Effector CD8-positive, alpha-beta T cell (primary cell): Measurements from ENCODE around the gene RNASEL.
A peak's percentile ranks its signal among the peaks of the same experiment; 100 is the strongest.

Experiments
- DNase-seq: peaks from one replicate; lab custom pipeline; 2025; lab: John Stamatoyannopoulos, UW

RNASEL gene

GRCh38 chr1:182600036-182600713 lies 11.1 kb upstream of the RNASEL start:
- DNase-seq, result no peak

- no peak for DNase-seq
Observed at GRCh38 chr1:182599339-182599738, 10.3 kb upstream of the RNASEL start.

- DNase-seq, result no peak
Observed at GRCh38 chr1:182598296-182598695, 9.2 kb upstream of the RNASEL start.

GRCh38 chr1:182596934-182597333 lies 7.9 kb upstream of the RNASEL start:
- DNase-seq, result no peak

DNA sequence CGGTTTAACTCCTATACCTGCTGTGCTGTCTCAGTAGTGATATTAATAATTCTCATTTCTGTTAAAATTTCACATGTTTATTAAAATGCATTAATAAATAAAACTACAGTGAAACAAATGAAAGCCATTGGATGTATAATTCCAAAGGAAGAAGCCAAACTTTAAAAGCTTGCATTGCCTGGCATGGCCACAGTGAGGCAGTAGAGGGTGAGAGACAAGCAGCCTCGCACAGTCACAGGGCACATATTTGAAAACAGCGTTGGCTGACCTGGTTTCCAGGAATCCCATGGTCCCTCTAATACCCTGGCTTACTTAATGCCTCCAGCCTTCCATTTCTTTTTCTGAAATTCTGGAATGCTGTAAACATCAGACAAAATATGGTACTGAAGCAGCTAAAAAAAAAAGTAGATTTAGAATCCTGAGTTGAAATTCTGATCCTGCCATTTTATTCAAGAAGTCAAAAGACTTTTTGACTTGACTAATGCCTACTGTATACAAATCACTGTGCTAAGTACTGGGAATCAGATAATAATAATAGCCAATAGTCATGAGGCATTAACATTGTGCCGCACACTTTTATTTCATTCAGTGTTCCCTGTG lies 6.7 kb upstream of the RNASEL start:
- DNase-seq, result peak; percentile 53

GRCh38 chr1:182589931-182590330 lies 875 bp upstream of the RNASEL start:
- DNase-seq, result no peak

GRCh38 chr1:182589520-182589919 lies 464 bp upstream of the RNASEL start:
- no peak for DNase-seq

DNA sequence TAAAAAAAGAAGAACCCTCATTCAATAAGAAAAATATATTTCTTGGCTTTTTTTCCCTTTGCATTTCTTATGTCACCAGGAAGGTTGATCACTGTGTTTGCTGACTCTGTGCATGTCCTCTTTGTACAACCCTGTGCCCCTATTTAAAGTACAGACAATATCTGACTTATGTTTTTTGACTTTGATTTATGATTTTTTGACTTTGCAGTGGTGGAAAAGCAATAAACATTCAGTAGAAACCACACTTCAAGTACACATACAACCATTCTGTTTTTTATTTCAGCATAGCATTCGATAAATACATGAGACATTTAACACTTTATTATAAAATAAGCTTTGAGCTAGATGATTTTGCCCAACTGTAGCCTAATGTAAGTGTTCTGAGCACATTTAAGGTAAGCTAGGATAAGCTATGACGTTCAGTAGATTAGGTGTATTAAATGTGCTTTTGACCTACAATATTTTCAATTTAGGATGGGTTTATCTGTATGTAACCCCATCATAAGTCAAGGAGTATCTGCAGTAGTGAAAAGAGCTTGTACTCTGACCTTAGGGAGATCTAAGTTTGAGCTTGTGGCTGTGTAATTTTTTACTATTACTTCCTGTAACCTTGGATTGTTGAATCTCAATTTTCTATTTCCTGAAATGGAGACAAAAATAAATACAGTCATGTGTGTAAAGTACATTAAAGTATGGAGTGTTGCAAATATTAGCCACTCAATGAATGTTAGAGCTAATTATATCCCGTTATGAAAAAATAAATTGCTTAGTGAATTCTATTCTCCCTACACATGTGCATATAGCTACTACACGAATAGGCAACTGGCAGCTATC lies 1.2 kb downstream of the RNASEL start:
- no peak for DNase-seq

DNA sequence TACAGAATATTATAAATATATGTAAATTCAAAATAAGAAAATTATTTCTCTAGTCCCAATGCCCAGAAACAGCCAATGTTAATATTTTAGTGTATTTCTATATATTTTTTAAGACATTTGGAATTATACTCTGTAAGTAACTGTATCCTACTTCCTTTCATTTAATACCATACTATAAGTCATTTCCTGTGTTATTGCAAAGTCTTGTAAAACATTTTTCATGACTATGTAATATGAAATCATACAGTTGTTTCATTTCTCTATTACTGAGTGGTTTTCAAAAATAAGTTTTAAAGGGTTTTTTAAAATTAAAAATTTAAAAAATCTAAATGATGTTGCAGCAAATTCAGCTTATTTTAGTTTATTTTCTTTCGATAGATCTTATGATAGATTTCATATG lies 2.0 kb downstream of the RNASEL start:
- DNase-seq, result no peak

DNA sequence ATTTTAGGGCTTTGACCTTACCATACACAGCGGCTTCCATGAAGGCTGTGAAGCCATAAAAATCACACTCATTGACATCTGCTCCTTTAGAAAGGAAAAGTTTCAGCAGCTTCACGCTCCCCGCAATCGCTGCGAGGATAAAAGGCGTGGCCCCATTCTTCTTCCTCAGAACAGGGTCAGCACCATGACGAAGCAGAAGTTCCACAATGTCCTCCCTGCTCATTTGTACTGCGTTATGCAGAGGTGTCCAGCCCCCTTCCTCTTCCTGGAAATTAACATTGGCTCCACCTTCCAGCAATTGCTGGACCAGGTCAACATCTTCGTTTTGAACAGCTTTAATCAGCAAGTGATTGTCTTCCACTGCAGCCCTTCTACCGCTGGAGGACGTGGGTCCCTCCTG lies 2.7 kb downstream of the RNASEL start:
- DNase-seq, result no peak

DNA sequence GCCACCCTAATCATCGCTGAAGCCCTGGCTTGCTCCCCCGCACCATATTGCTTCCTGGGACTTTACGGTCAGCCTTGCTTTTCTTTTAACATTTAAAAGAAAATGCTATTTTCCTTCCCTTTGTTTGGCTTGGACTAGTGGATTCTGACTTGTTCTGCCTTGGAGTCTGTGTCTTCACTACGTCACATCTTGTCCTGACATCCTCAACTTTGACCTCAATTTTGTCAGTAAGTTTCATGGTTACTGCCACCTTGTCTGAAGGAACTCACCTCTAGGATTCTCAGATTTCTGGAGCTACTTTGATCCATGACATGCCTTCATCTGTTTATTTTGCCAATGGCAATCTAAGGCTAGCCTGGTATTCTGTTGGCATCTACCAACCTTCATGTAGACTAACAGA lies 4.3 kb downstream of the RNASEL start:
- no peak for DNase-seq

- no peak for DNase-seq
Observed at GRCh38 chr1:182580736-182581135, 8.3 kb downstream of the RNASEL start.

DNA sequence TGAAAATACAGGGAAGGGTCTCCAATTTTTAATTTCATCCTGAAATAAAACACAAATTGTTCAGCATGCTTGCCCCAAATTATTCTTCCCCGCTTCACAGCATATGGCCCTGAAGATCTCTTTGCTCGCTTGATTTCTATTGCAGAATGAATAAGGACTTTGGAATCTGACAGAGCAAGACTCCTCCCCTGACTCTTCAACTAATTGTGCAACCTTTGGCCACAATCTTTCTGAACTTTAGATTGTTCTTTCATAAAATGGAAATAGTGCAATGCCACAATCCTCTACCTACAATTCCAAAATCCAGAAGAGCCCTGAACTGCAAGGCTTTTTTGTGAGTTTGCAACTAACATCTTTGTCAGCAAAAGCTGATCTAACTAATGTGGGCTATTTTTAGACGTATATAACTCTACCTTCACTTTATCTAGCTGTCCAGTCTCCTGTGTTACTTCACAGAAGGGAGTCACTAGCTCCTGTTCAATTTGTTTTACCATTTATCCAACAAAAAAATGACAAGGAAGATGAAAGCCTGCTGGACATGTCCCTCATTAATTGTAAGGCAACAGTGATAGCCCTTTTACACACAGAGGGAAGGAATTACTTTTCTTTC lies 13.4 kb downstream of the RNASEL start:
- no peak for DNase-seq

DNA sequence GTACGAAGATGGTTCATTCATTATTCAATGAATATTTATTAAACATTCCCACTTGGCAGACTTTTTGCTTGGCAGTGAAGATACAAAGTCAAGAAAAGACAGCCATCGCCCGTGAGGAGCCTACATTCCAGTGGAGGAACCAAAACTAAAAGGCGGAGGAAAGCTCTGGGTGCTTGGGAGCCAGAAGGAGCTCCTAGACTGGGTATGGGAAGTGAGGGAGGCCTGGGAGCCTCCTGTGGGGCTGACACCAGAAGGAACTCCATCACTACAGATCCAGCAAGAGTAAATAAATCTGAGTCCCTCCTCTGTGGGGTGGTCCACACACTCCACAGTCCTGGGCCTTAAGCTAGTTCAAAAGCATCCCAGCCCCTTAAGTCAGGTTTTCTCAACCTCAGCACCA lies 14.9 kb downstream of the RNASEL start:
- DNase-seq, result no peak

DNA sequence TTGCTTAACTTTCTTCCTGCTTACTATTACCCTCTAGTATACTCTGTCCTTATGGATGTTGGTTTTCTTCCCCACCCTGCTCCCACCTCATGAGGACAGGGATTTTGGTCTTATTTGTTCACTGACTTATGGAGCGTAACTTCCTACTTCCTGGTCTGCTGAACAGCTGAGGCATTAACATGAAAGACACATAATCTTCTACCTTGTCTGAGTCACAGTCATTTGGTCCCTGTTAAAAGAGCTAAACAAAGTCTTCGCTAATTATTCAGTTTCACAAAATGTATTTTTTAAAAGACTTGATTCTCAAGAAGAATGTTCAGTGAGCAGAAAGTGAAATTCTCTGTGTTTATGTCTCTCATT lies 18.5 kb downstream of the RNASEL start:
- no peak for DNase-seq

DNA sequence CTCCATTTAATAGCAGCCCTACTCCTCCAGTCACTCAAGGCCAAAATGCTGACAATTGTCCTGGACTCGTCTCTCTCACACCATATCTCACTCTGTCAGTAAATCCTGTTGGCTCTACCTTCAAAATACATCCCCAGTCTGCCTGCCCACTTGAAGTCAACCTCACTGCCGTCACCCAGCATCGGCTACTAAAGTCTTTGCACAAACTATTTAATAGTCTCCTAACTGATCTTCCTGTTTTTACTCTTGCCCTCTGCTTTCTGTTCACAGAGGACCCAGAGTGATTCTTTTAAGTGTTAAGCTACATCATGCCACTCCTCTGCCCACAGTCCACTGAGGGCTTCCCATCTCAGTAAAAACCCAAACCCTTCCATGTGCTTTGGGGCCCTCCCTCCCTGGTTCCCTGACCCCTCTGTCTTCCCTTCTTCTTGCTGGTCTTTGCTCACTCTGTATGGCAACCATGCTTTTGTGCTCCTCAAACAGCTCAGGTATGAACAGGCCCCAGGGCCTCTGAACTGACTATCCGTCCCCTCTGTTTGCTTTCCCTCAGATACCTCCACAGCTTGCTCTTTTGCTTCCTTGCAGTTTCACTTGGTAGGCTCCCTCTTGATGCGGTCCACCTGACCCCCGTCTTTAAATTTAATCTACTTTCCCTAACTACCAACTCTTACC lies 19.0 kb downstream of the RNASEL start:
- DNase-seq, result no peak

DNA sequence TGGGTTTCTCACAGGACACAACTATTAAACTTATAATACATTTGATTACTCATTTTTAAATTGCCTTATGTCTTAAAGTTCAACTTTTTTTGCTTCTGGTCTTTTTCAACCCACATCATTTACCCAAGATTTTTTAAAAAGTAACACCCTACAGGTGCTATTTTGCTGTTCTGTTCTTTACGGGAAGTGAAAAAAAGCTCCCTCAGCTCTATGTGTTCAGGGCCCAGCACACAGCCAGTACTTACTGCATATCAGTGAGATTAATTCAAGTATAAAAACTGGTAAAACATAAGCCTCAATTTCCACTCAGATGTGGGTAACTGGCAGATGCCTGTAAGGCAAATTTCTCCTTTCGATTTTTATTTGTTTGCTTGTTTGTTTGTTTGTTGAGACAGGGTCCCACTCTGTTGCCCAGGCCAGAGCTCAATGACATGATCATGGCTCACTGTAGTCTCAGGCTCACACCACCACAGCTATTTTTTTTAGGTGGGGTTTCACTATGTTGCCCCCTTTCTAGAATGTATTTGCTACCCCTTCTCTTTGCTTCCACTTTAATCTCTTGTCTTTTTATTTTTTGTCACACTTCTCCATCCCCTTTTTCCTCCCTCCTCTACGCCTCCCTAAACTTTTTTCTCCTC lies 20.3 kb downstream of the RNASEL start:
- DNase-seq, result no peak

DNA sequence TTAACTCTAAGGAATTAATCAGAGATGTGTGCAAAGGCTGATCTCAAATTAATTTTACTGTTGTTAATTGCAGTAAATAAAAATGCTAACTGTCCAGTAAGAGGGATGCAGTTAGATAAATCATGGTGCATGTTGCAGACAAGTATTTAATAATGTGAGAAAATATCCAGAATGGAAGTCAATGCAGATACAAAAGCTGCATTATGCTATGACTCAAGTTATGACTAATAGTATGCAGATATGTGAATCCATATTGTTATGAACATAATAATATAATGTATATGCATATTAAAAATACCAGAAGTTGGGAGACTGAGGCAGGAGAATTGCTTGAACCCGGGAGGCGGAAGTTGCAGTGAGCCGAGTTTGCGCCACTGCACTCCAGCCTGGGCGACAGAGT lies 21.4 kb downstream of the RNASEL start:
- no peak for DNase-seq

- no peak for DNase-seq
Observed at GRCh38 chr1:182565537-182565936, 23.5 kb downstream of the RNASEL start.

- DNase-seq, result no peak
Observed at GRCh38 chr1:182564406-182565004, 24.6 kb downstream of the RNASEL start.

- DNase-seq, result no peak
Observed at GRCh38 chr1:182563095-182563494, 26.0 kb downstream of the RNASEL start.
